GM12878 (cell line): ENCODE measurements around the gene KRTAP17-1. TPM values are rescaled to one million over a fixed set of nuclear protein-coding genes. Genes with fewer than 3 reads are reported as not detected.
"Not testable (repeated sequence)": the region's sequence is repeated elsewhere in the genome, so short reads cannot be mapped to it uniquely, and the experiment has no call there.

Experiments used
- ATAC-seq: fragments of 200-7000 bp; cut with Tn5 transposase; 3 replicates; pipeline ENCODE4 v1.9.1; 2020; ENCODE audit warnings: mild to moderate bottlenecking, moderate library complexity
- BruUV-seq: library from RNA; stranded (reverse); fragments of 400-500 nt; replicated peaks from 2 replicates; lab custom pipeline; 2021; lab: Mats Ljungman, UMichigan
- CTCF ChIA-PET: fragments of 300-600 bp; sonication (Branson Sonifier 250); formaldehyde crosslinking; extraction: SDS; loops from one replicate; lab custom pipeline; 2021; ENCODE audit warnings: inconsistent platforms; lab: Yijun Ruan, JAX
- POLR2A ChIA-PET: fragments of 350-600 bp; formaldehyde crosslinking; extraction: SDS; loops from one replicate; lab custom pipeline; 2021; ENCODE audit warnings: inconsistent platforms; lab: Charles Lee
- RAD21 ChIA-PET: fragments of 300-600 bp; sonication (Branson Sonifier 250); formaldehyde crosslinking; loops from one replicate; lab custom pipeline; 2023; ENCODE audit warnings: antibody characterized with exemption; ENCODE audit not compliant: unreplicated experiment; lab: Charles Lee
- SMC1A ChIA-PET: fragments of 300-600 bp; sonication (Branson Sonifier 250); formaldehyde crosslinking; loops from one replicate; lab custom pipeline; 2023; ENCODE audit not compliant: unreplicated experiment, uncharacterized antibody; lab: Charles Lee
- DNase-seq: peaks from one replicate; pipeline ENCODE4 v3.0.0-alpha.2; 2011; ENCODE audit warnings: low read depth, low spot score
- FAIRE-seq: peaks from 3 replicates; lab custom pipeline; 2011; peaks lifted over from hg19 to GRCh38; lab: Jason Lieb, UNC
- H2AFZ ChIP-seq: 2 replicates; pipeline ENCODE4 v1.6.0; 2011; ENCODE audit warnings: low read depth, low read length, control low read depth; ENCODE audit not compliant: control insufficient read depth
- H3K27ac ChIP-seq: 2 replicates; pipeline ENCODE4 v1.5.1; 2011; ENCODE audit warnings: control low read depth; ENCODE audit not compliant: control insufficient read depth, insufficient read depth
- H3K27me3 ChIP-seq, 2 experiments: replicated peaks in 1 of 2; 2 replicates each; pipeline versions ENCODE4 v1.6.0 to v1.6.1; 2011; ENCODE audit warnings: low read length in 1 of 2; ENCODE audit not compliant: control insufficient read depth in 2 of 2, insufficient read depth in 2 of 2
- H3K36me3 ChIP-seq, 2 experiments: 2 replicates each; pipeline ENCODE4 v1.5.1; 2011; ENCODE audit warnings: low read length in 1 of 2; ENCODE audit not compliant: control insufficient read depth in 2 of 2, insufficient read depth in 2 of 2
- H3K4me1 ChIP-seq: 2 replicates; pipeline ENCODE4 v1.6.1; 2011; ENCODE audit warnings: mild to moderate bottlenecking, low read length, moderate library complexity, mixed read lengths; ENCODE audit not compliant: control insufficient read depth, insufficient read depth
- H3K4me2 ChIP-seq: 2 replicates; pipeline ENCODE4 v1.6.0; 2011; ENCODE audit warnings: control low read depth; ENCODE audit not compliant: control insufficient read depth, insufficient read depth
- H3K4me3 ChIP-seq: fragments of 200-600 bp; sonication (generic); 2 replicates; pipeline ENCODE4 v1.5.1; 2016
- H3K79me2 ChIP-seq: 2 replicates; pipeline ENCODE4 v1.6.0; 2011; ENCODE audit warnings: low read length; ENCODE audit not compliant: control insufficient read depth, insufficient read depth
- H3K9ac ChIP-seq: 2 replicates; pipeline ENCODE4 v1.8.0; 2011; ENCODE audit warnings: low read length, control low read depth, mixed read lengths; ENCODE audit not compliant: control insufficient read depth, insufficient read depth
- H3K9me3 ChIP-seq: replicated peaks from 3 replicates; pipeline ENCODE4 v1.5.1; 2011; ENCODE audit warnings: mild to moderate bottlenecking, low read length; ENCODE audit not compliant: control insufficient read depth, insufficient read depth
- H4K20me1 ChIP-seq: 2 replicates; pipeline ENCODE4 v1.6.0; 2011; ENCODE audit not compliant: control insufficient read depth, insufficient read depth
- MTA3 ChIP-seq: IDR thresholded peaks from 2 replicates; pipeline ENCODE4 v1.6.1; 2012; ENCODE audit warnings: low read length, inconsistent platforms, borderline replicate concordance
- NR2C1 ChIP-seq: fragments of 450-650 bp; IDR thresholded peaks from 2 replicates; pipeline ENCODE4 v1.6.1; 2017; ENCODE audit warnings: antibody characterized with exemption, mild to moderate bottlenecking, moderate library complexity
- RAD51 ChIP-seq: fragments of 450-650 bp; IDR thresholded peaks from 2 replicates; pipeline ENCODE4 v1.6.1; 2016; ENCODE audit warnings: moderate library complexity, mild to moderate bottlenecking, inconsistent platforms
- WGBS: methylation state at CpG from one replicate; pipeline ENCODE4 v1.1.6; 2016; ENCODE audit warnings: low lambda C conversion rate; ENCODE audit not compliant: insufficient replicate concordance, insufficient coverage; ENCODE audit errors: missing lambda C conversion rate; 5-methylcytosine and 5-hydroxymethylcytosine counted together
- in situ Hi-C: fragments of 300-500 bp; cut with MboI; formaldehyde crosslinking; loops from 9 replicates; pipeline ENCODE4 v1.14.3; 2018; ENCODE audit warnings: mixed read lengths
- intact Hi-C: fragments of 100-400 bp; cut with micrococcal nuclease; formaldehyde crosslinking; loops from one replicate; pipeline ENCODE4 v1.14.2; 2022; ENCODE audit not compliant: unreplicated experiment
- polyA plus RNA-seq, 11 experiments: library from polyadenylated mRNA; depleted of rRNA in 4 of 11; unstranded in 6 of 11; stranded (reverse) in 5 of 11; fragments of >200 nt; fragmentation: Nextera tagmentation in 4 of 11; fragmentation: Illumina TruSeq in 1 of 11; extraction: Ambion mirVana in 4 of 11; extraction: Trizol in 1 of 11; gene quantifications; 1 replicate in 1 of 11; 2 replicates in 10 of 11; pipeline versions ENCODE4 v1.2.1 to v1.2.3, GENCODE V29; 2011 to 2016; ENCODE audit warnings: inconsistent platforms in 2 of 11, missing spikeins in 2 of 11, low read depth in 1 of 11
- total RNA-seq, 4 experiments: library from RNA; depleted of rRNA in 3 of 4; stranded (reverse); fragments of >200 nt in 3 of 4; fragmentation: Illumina TruSeq in 1 of 4; extraction: Trizol in 1 of 4; gene quantifications; 2 replicates each; pipeline versions ENCODE4 v1.2.1 to v1.2.3, GENCODE V29; 2013 to 2021

KRTAP17-1 gene
- total and polyA plus RNA-seq, 10 of the 15 experiments (the other 5 are each of a cell fraction or from before 2014, with no cell fraction given): 0.16 to 5.7 (median 0.17) TPM; not detected in 7

DNA sequence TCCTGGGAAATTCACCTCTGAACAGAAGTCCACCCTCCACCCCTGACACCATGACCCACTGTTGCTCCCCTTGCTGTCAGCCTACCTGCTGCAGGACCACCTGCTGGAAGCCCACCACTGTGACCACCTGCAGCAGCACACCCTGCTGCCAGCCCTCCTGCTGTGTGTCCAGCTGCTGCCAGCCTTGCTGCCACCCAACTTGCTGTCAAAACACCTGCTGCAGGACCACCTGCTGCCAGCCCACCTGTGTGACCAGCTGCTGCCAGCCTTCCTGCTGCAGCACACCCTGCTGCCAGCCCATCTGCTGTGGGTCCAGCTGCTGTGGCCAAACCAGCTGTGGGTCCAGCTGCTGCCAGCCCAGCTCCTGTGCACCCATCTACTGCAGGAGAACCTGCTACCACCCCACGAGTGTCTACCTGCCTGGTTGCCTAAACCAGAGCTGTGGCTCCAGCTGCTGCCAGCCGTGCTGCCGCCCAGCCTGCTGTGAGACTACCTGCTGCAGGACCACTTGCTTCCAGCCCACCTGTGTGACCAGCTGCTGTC is 39.8 kb downstream of the KRTAP17-1 start, which contains the start of gene KRTAP9-7:
TSS of gene KRTAP9-7 (plus strand) at position 51 of the 543 bp plus-strand sequence. CDS start at position 51, 0 bp downstream.
- BruUV-seq, H4K20me1 ChIP-seq, H3K36me3 ChIP-seq, ATAC-seq, SMC1A ChIA-PET, H3K4me3 ChIP-seq, RAD21 ChIA-PET, DNase-seq, H3K9me3 ChIP-seq, H3K9ac ChIP-seq, H3K27ac ChIP-seq, H2AFZ ChIP-seq, H3K79me2 ChIP-seq, FAIRE-seq, H3K4me1 ChIP-seq, intact Hi-C loops, CTCF ChIA-PET, POLR2A ChIA-PET, in situ Hi-C loops, H3K4me2 ChIP-seq, H3K27me3 ChIP-seq: not testable (repeated sequence)
- 0% methylated on average over 3 of the region's 3 CpGs for WGBS

DNA sequence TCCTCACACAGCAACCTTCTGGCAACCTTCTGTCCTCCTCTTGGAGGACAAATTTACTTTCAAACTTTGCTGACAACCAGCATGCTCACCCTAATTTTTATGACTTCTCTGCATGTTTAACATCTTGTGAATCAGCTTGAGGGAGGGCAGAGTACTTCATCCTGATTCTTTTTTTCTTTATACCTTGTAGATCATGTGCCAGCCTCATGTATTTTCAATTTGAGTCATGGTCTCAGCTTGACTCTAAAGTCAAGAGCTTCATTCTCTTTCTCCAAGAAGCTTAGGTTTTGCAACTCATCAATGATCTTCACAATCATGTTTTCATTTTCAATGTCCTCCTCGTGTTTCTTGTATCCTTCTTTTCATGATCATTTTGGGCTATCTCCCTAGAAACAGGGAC is 43.7 kb downstream of the KRTAP17-1 start:
- Histone ChIP-seq H3K4me2 (no peak overlapping the region), H4K20me1 (no peaks in the 10 kb centered on the region), H2AFZ (no peak overlapping the region), H3K36me3 (no peaks in the 10 kb centered on the region), H3K4me3 (no peak overlapping the region), H3K9me3 (no peaks in the 10 kb centered on the region), H3K27me3 (no peaks in the 10 kb centered on the region), H3K4me1 (no peaks in the 10 kb centered on the region), H3K79me2 (no peaks in the 10 kb centered on the region), H3K9ac (no peak overlapping the region), H3K27ac (no peak overlapping the region)
- CTCF ChIA-PET: no interaction called here
- intact Hi-C loops (no loop called here), in situ Hi-C loops (no loop called here)
- RAD21 ChIA-PET: no interaction called here
- TF ChIP-seq NR2C1 (no peak), RAD51 (no peak), MTA3 (no peak)
- BruUV-seq: no TSS peak
- POLR2A ChIA-PET: no interaction called here
- FAIRE-seq: no peak
- ATAC-seq: no peak
- WGBS: no CpG with 5 or more reads among the region's 1 CpG
- no peak for DNase-seq
- SMC1A ChIA-PET: no interaction called here

DNA sequence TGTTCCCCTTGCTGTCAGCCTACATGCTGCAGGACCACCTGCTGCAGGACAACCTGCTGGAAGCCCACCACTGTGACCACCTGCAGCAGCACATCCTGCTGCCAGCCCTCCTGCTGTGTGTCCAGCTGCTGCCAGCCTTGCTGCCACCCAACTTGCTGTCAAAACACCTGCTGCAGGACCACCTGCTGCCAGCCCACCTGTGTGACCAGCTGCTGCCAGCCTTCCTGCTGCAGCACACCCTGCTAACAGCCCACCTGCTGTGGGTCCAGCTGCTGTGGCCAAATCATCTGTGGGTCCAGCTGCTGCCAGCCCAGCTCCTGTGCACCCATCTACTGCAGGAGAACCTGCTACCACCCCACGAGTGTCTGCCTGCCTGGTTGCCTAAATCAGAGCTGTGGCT is 44.2 kb downstream of the KRTAP17-1 start:
- WGBS: no CpG with 5 or more reads among the region's 1 CpG
- SMC1A ChIA-PET, BruUV-seq, H3K36me3 ChIP-seq, H4K20me1 ChIP-seq, DNase-seq, in situ Hi-C loops, H3K4me1 ChIP-seq, CTCF ChIA-PET, H3K27ac ChIP-seq, POLR2A ChIA-PET, FAIRE-seq, H3K4me3 ChIP-seq, H3K9me3 ChIP-seq, ATAC-seq, H3K79me2 ChIP-seq, H2AFZ ChIP-seq, H3K9ac ChIP-seq, H3K27me3 ChIP-seq, RAD21 ChIA-PET, intact Hi-C loops, H3K4me2 ChIP-seq: not testable (repeated sequence)
